Activated CD8-positive, alpha-beta T cell treated with anti-CD3 and anti-CD28 coated beads, Interleukin-2, amount 10 ng/mL, durations not matched to agents 7 days and 5 days (primary cell): Measurements from ENCODE around the gene CACNA1C. TPM values are rescaled to one million over a fixed set of nuclear protein-coding genes. Genes with fewer than 3 reads are reported as not detected.

Experiments
- ATAC-seq: fragments of 150-1000 bp; cut with Tn5 transposase; one replicate; pipeline ENCODE4 v1.10.0; 2021; ENCODE audit warnings: moderate library complexity
- CTCF ChIA-PET: fragments of 350-600 bp; sonication (Branson Sonifier 250); formaldehyde crosslinking; loops from one replicate; lab custom pipeline; 2021; ENCODE audit warnings: antibody characterized with exemption; lab: Charles Lee
- POLR2A ChIA-PET: fragments of 350-600 bp; sonication (Branson Sonifier 250); formaldehyde crosslinking; loops from one replicate; lab custom pipeline; 2021; ENCODE audit warnings: antibody characterized with exemption; lab: Charles Lee
- DNase-seq: peaks from one replicate; pipeline ENCODE4 v3.0.0-alpha.2; 2020
- H3K27ac Mint-ChIP-seq: one replicate; pipeline ENCODE4 v1.8.0; 2021; ENCODE audit warnings: mild to moderate bottlenecking, mixed read lengths
- H3K27me3 Mint-ChIP-seq: one replicate; pipeline ENCODE4 v1.8.0; 2021; ENCODE audit warnings: low read depth, mixed read lengths
- H3K36me3 Mint-ChIP-seq: one replicate; pipeline ENCODE4 v1.8.0; 2021; ENCODE audit warnings: low read depth, mixed read lengths
- H3K4me1 Mint-ChIP-seq: one replicate; pipeline ENCODE4 v1.8.0; 2021; ENCODE audit warnings: low read depth, mixed read lengths
- H3K4me3 Mint-ChIP-seq: one replicate; pipeline ENCODE4 v1.8.0; 2021; ENCODE audit warnings: mild to moderate bottlenecking, mixed read lengths
- H3K9me3 Mint-ChIP-seq: one replicate; pipeline ENCODE4 v1.8.0; 2022; ENCODE audit warnings: mixed read lengths; ENCODE audit not compliant: insufficient read depth
- total RNA-seq, 2 experiments: library from RNA; stranded (reverse); gene quantifications; one replicate each; pipeline ENCODE4 v1.2.3, GENCODE V29; 2021

The CACNA1C gene
- total RNA-seq, 2 experiments from 2014 or later: 0.08 TPM

GRCh38 chr12:2562400-2562799, 509.6 kb downstream of the CACNA1C start:
- Mint-ChIP-seq H3K27me3 (peaks cover 13% of the 10 kb centered on the region), H3K36me3 (no peaks in the 10 kb centered on the region), H3K9me3 (no peaks in the 10 kb centered on the region), H3K27ac (no peak overlapping the region), H3K4me1 (no peaks in the 10 kb centered on the region), H3K4me3 (no peak overlapping the region)
- no peak for ATAC-seq
- ChIA-PET POLR2A (no interaction called here), CTCF (no interaction called here)
- DNase-seq: no peak

GRCh38 chr12:2563709-2564108, 510.9 kb downstream of the CACNA1C start:
- no peak for DNase-seq
- H3K27me3 Mint-ChIP-seq: peaks cover 13% of the 10 kb centered on the region
- H3K36me3 Mint-ChIP-seq: no peaks in the 10 kb centered on the region
- ChIA-PET CTCF (no interaction called here), POLR2A (no interaction called here)
- no peaks in the 10 kb centered on the region for H3K9me3 Mint-ChIP-seq
- no peaks in the 10 kb centered on the region for H3K4me1 Mint-ChIP-seq
- no peak overlapping the region for H3K27ac Mint-ChIP-seq
- no peak overlapping the region for H3K4me3 Mint-ChIP-seq
- ATAC-seq: no peak

GRCh38 chr12:2566161-2566560, 513.4 kb downstream of the CACNA1C start:
- POLR2A ChIA-PET: no interaction called here
- no peak overlapping the region for H3K4me3 Mint-ChIP-seq
- H3K9me3 Mint-ChIP-seq: no peaks in the 10 kb centered on the region
- H3K27ac Mint-ChIP-seq: no peak overlapping the region
- no peak for ATAC-seq
- CTCF ChIA-PET: no interaction called here
- H3K27me3 Mint-ChIP-seq: peaks cover 19% of the 10 kb centered on the region
- no peak for DNase-seq
- H3K4me1 Mint-ChIP-seq: no peaks in the 10 kb centered on the region
- no peaks in the 10 kb centered on the region for H3K36me3 Mint-ChIP-seq

- no peak overlapping the region for H3K4me3 Mint-ChIP-seq
- DNase-seq (no peak), ATAC-seq (no peak)
- no peaks in the 10 kb centered on the region for H3K36me3 Mint-ChIP-seq
- CTCF ChIA-PET: no interaction called here
- H3K4me1 Mint-ChIP-seq: no peaks in the 10 kb centered on the region
- H3K27ac Mint-ChIP-seq: no peak overlapping the region
- POLR2A ChIA-PET: no interaction called here
- H3K9me3 Mint-ChIP-seq: no peaks in the 10 kb centered on the region
- peaks cover 21% of the 10 kb centered on the region for H3K27me3 Mint-ChIP-seq
Observed at GRCh38 chr12:2567711-2568110, 514.9 kb downstream of the CACNA1C start.

- DNase-seq (no peak), ATAC-seq (no peak)
- CTCF ChIA-PET: interaction anchor here (1.2 kb wide), 2 partner anchors 12 to 13 kb away, joined by 4 read pairs; no protein-coding TSS in a partner anchor
- Mint-ChIP-seq H3K4me1 (no peaks in the 10 kb centered on the region), H3K4me3 (no peak overlapping the region), H3K27ac (no peak overlapping the region), H3K36me3 (no peaks in the 10 kb centered on the region), H3K9me3 (no peaks in the 10 kb centered on the region), H3K27me3 (peaks cover 22% of the 10 kb centered on the region)
- POLR2A ChIA-PET: no interaction called here
Observed at GRCh38 chr12:2570562-2570961, 517.8 kb downstream of the CACNA1C start.

- no peak for ATAC-seq
Observed at GRCh38 chr12:2574355-2574935, 521.7 kb downstream of the CACNA1C start.

GRCh38 chr12:2575245-2575644, 522.5 kb downstream of the CACNA1C start:
- ChIA-PET POLR2A (no interaction called here), CTCF (interaction anchor here (1.6 kb wide), 1 partner anchor 9 kb away, joined by 4 read pairs; no protein-coding TSS in a partner anchor)
- Mint-ChIP-seq H3K27me3 (peaks cover 17% of the 10 kb centered on the region), H3K4me3 (no peak overlapping the region), H3K4me1 (no peaks in the 10 kb centered on the region), H3K36me3 (no peaks in the 10 kb centered on the region), H3K9me3 (no peaks in the 10 kb centered on the region), H3K27ac (no peak overlapping the region)
- no peak for ATAC-seq
- no peak for DNase-seq

More at GRCh38 chr12:2574355-2574935, 521.7 kb downstream of the CACNA1C start:
- ChIA-PET CTCF (no interaction called here), POLR2A (no interaction called here)
- H3K27ac Mint-ChIP-seq: no peak overlapping the region
- no peak overlapping the region for H3K4me3 Mint-ChIP-seq
- H3K4me1 Mint-ChIP-seq: no peaks in the 10 kb centered on the region
- DNase-seq: no peak
- H3K9me3 Mint-ChIP-seq: no peaks in the 10 kb centered on the region
- peaks cover 20% of the 10 kb centered on the region for H3K27me3 Mint-ChIP-seq
- no peaks in the 10 kb centered on the region for H3K36me3 Mint-ChIP-seq

GRCh38 chr12:2578211-2578610, 525.4 kb downstream of the CACNA1C start:
- CTCF ChIA-PET: no interaction called here
- H3K27ac Mint-ChIP-seq: no peak overlapping the region
- POLR2A ChIA-PET: no interaction called here
- no peak overlapping the region for H3K4me3 Mint-ChIP-seq
- DNase-seq (no peak), ATAC-seq (no peak)
- H3K36me3 Mint-ChIP-seq: no peaks in the 10 kb centered on the region
- no peaks in the 10 kb centered on the region for H3K9me3 Mint-ChIP-seq
- H3K27me3 Mint-ChIP-seq: peaks cover 19% of the 10 kb centered on the region
- H3K4me1 Mint-ChIP-seq: no peaks in the 10 kb centered on the region

- H3K27ac Mint-ChIP-seq: no peak overlapping the region
Observed at GRCh38 chr12:2578772-2579171, 526.0 kb downstream of the CACNA1C start.

GRCh38 chr12:2580821-2581220, 528.0 kb downstream of the CACNA1C start:
- DNase-seq: no peak
- H3K4me3 Mint-ChIP-seq: no peak overlapping the region
- no peaks in the 10 kb centered on the region for H3K4me1 Mint-ChIP-seq
- ATAC-seq: no peak
- no peaks in the 10 kb centered on the region for H3K9me3 Mint-ChIP-seq
- no peak overlapping the region for H3K27ac Mint-ChIP-seq
- ChIA-PET CTCF (interaction anchor here (1.0 kb wide), 1 partner anchor 8 kb away, joined by 3 read pairs; no protein-coding TSS in a partner anchor), POLR2A (no interaction called here)
- H3K27me3 Mint-ChIP-seq: peaks cover 19% of the 10 kb centered on the region
- H3K36me3 Mint-ChIP-seq: no peaks in the 10 kb centered on the region

More at GRCh38 chr12:2578772-2579171, 526.0 kb downstream of the CACNA1C start:
- no peak overlapping the region for H3K4me3 Mint-ChIP-seq
- no peaks in the 10 kb centered on the region for H3K36me3 Mint-ChIP-seq
- ATAC-seq: no peak
- H3K9me3 Mint-ChIP-seq: no peaks in the 10 kb centered on the region
- H3K4me1 Mint-ChIP-seq: no peaks in the 10 kb centered on the region
- POLR2A ChIA-PET: no interaction called here
- CTCF ChIA-PET: no interaction called here
- no peak for DNase-seq
- H3K27me3 Mint-ChIP-seq: peaks cover 20% of the 10 kb centered on the region

- Mint-ChIP-seq H3K27me3 (peaks cover 19% of the 10 kb centered on the region), H3K27ac (no peak overlapping the region), H3K4me1 (no peaks in the 10 kb centered on the region), H3K4me3 (no peak overlapping the region), H3K9me3 (no peaks in the 10 kb centered on the region), H3K36me3 (no peaks in the 10 kb centered on the region)
- DNase-seq (no peak), ATAC-seq (no peak)
- ChIA-PET POLR2A (no interaction called here), CTCF (interaction anchor here (1.0 to 1.5 kb wide), 2 partner anchors 9 to 11 kb away, joined by 3 to 4 read pairs; no protein-coding TSS in a partner anchor)
Observed at GRCh38 chr12:2581293-2582045, 528.7 kb downstream of the CACNA1C start.

GRCh38 chr12:2582631-2583030, 529.8 kb downstream of the CACNA1C start:
- DNase-seq (no peak), ATAC-seq (no peak)
- no peaks in the 10 kb centered on the region for H3K36me3 Mint-ChIP-seq
- H3K9me3 Mint-ChIP-seq: no peaks in the 10 kb centered on the region
- ChIA-PET POLR2A (no interaction called here), CTCF (interaction anchor here (0.6 to 1.9 kb wide), 16 partner anchors 11 to 791 kb away, joined by 3 to 7 read pairs (median 3); no protein-coding TSS in a partner anchor)
- no peak overlapping the region for H3K4me3 Mint-ChIP-seq
- peaks cover 24% of the 10 kb centered on the region for H3K27me3 Mint-ChIP-seq
- no peaks in the 10 kb centered on the region for H3K4me1 Mint-ChIP-seq
- no peak overlapping the region for H3K27ac Mint-ChIP-seq
